AG09309 (cell line): ENCODE measurements around the gene CCR5.

ENCODE experiments used
- DNase-seq: peaks from one replicate; pipeline ENCODE4 v3.0.0-alpha.2; 2010; ENCODE audit warnings: low read depth
- H3K4me3 ChIP-seq: 2 replicates; pipeline ENCODE4 v1.5.1; 2011; ENCODE audit warnings: mild to moderate bottlenecking, low read depth, low read length, moderate library complexity; ENCODE audit not compliant: control insufficient read depth
- CTCF ChIP-seq: IDR thresholded peaks from 2 replicates; pipeline ENCODE4 v1.5.1; 2011; ENCODE audit warnings: mild to moderate bottlenecking, low read depth, low read length, inconsistent platforms; ENCODE audit not compliant: insufficient read depth, control insufficient read depth; ENCODE audit errors: missing control alignments

CCR5 gene

DNA sequence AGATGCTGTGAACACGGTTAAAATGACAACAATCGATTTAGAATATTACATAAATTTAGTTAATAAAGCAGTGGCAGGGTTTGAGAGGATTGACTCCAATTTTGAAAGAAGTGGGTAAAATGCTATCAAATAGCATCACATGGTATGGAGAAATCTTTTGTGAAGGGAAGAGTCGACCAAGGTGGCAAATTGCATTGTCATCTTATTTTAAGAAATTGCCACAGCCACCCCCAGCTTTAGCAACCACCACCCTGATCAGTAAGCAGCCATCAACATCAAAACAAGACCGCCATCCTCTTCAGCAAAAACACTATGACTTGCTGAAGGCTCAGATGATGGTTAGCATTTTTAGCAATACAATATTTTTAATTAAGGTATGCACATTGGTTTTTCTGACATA, 5.7 kb upstream of the CCR5 start:
- DNase-seq: no peak
- H3K4me3 ChIP-seq: no peak overlapping the region
- TF ChIP-seq CTCF: no peak

- no peak for TF ChIP-seq CTCF
- H3K4me3 ChIP-seq: no peak overlapping the region
- DNase-seq: no peak
Observed at GRCh38 chr3:46365737-46366524, 4.8 kb upstream of the CCR5 start.

GRCh38 chr3:46367811-46368210, 2.9 kb upstream of the CCR5 start:
- H3K4me3 ChIP-seq: no peak overlapping the region
- no peak for TF ChIP-seq CTCF
- no peak for DNase-seq

GRCh38 chr3:46368569-46368968, 2.2 kb upstream of the CCR5 start:
- no peak overlapping the region for H3K4me3 ChIP-seq
- DNase-seq: no peak
- TF ChIP-seq CTCF: no peak

DNA sequence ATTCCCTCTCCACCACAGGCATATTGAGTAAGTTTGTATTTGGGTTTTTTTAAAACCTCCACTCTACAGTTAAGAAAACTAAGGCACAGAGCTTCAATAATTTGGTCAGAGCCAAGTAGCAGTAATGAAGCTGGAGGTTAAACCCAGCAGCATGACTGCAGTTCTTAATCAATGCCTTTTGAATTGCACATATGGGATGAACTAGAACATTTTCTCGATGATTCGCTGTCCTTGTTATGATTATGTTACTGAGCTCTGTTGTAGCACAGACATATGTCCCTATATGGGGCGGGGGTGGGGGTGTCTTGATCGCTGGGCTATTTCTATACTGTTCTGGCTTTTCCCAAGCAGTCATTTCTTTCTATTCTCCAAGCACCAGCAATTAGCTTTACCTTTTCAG, 1.6 kb upstream of the CCR5 start:
- DNase-seq: no peak
- TF ChIP-seq CTCF: no peak
- H3K4me3 ChIP-seq: no peak overlapping the region

DNA sequence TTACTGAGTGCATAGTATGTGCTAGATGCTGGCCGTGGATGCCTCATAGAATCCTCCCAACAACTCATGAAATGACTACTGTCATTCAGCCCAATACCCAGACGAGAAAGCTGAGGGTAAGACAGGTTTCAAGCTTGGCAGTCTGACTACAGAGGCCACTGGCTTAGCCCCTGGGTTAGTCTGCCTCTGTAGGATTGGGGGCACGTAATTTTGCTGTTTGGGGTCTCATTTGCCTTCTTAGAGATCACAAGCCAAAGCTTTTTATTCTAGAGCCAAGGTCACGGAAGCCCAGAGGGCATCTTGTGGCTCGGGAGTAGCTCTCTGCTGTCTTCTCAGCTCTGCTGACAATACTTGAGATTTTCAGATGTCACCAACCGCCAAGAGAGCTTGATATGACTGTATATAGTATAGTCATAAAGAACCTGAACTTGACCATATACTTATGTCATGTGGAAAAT, 1.0 kb upstream of the CCR5 start:
- H3K4me3 ChIP-seq: no peak overlapping the region
- TF ChIP-seq CTCF: no peak
- no peak for DNase-seq
